Measurements from ENCODE around the gene ANGEL2.
"Not testable (repeated sequence)": the region's sequence is repeated elsewhere in the genome, so short reads cannot be mapped to it uniquely, and the experiment has no call there.

Gene ANGEL2

DNA sequence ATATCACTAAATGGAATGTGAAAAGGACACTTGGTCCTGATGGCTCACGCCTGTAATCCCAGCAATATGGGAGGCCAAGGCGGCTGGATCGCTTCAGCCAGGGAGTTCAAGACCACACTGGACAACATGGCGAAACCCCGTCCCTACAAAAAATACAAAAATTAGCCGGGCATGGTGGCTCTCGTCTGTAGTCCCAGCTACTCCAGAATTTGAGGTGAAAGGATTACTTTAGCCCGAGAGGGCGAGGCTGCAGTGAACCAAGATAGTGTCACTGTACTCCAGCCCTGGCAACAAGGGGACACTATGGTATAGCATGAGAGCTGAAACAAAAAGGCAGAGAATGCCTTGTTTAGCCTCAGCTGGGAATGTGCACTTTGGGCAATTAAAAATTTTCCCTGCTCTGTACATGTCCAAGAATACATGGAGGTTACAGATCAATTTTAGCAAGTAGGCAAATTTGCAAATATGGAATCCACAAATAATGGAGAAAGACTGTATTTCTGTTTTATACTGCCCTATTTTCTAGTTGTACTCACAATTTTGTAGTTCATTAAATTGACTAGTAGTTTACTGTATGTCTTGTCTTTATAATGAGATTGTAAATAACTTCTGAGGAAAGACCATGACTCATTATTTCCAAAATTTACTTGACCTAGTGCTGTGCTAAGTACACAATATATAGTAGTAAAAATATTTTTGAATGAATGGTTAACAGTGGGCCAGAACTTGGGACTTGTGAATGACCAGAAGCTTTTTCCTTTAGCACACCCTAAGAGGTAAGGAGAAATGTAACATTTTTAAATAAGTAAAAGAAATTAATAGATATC is 2.0 kb upstream of the ANGEL2 start:
- DNase-seq (ENCODE audit: low spot score) = no peak

DNA sequence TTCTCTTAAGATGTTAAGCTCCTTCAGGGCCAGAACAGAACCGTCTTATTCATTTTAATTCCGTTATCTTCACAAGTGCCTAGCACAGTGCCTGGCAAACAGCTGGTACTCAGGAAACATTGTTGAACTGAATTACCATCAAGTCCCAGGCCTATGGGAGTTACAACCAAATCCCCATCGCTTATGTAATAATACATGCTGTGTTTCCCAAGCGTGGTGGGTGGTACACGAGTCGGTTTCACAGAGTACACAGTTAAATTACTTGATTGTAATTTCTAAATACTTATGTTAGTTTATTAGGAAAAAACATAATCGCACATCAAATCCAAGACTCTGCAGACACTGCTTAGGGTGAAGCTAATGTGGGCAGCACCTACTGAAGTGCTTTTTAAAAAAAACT is 1.0 kb downstream of the ANGEL2 start:
- peak; percentile 15 for DNase-seq (ENCODE audit: low spot score)

DNA sequence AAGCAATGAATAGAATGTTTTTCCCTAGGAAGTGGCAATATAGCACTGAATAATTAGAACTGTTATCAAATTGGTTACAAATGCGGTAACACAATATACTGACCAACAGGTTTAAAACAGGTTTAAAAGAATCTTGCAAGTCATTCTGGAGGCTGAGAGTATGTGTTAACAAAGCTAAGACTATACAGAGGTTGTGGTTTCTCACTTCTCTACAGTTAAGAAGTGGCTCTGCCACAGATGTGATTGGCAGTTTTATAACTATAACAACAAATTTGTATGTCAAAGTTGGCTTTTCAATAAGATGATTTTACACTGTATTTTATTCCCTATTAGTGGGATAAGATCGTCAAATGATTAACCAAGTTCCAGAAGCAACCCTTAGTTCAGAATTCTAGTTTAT is 7.1 kb downstream of the ANGEL2 start:
- no peak for DNase-seq (ENCODE audit: low spot score)

DNA sequence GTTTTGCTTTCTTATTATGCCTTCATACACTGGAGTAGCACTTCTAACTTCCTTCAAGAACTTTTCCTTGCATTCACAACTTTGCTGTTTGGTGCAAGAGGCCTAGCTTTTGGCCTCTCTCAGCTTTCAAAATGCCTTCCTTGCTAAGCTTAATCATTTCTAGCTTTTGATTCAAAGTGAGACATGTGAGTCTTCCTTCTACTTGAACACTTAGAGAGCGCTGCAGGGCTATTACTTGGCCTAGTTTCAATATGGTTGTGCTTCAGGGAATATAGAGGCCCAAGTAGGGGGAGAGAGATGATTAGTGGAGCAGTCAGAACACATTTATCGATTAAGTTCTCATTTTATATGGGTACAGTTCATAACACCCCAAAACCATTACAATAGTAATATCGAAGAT is 12.4 kb downstream of the ANGEL2 start:
- no peak for DNase-seq (ENCODE audit: low spot score)

DNA sequence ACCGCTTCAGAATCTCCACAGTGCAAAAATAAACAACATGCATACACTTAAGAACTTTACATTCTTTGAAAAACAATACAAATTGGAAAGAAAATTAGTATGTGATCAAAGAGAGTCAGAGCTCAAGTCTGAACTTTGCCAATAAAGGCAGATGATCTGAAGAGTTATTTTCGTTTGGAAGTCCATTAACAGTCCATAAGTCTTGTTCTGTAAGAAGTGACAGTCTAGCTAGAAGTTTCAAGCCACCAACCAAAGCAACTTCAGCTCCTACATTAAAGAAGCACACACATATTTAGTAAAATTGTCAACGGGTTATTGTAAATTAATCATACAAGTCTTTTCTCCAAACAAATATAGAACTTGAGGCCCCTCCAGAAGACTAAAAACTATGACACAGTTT is 20.7 kb downstream of the ANGEL2 start:
- no peak for DNase-seq (ENCODE audit: low spot score)

DNA sequence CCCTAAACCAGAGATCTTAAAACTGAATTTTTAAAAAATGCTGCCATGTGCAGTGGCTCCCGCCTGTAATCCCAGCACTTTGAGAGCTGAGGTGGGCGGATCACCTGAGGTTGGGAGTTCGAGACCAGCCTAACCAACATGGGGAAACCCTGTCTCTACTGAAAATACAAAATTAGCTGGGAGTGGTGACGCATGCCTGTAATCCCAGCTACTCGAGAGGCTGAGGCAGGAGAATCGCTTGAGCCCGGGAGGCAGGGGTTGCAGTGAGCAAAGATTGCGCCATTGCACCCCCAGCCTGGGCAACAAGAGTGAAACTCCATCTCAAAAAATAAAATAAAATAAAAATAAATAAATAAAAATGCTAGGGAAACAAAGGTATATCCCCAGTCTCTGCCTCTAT is 21.7 kb downstream of the ANGEL2 start:
- DNase-seq (ENCODE audit: low spot score) = not testable (repeated sequence)

DNA sequence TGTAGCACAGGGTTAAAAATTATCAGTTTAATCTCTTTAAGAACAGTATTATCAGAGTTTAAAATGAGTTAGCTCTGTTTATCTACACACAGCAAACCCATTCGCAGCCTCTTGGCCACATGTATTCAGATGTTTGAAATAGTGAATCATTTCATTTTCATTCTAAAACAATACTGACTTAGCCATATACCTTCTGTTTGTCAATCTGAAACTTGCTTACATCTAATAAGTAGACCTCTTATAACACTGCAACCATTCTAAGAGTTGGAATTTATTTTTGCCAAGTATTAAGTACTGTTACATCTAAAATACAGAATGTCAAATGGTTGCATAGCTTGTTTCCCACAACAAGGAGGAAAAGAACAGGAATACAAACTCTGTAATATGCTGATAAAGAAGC is 25.4 kb downstream of the ANGEL2 start:
- no peak for DNase-seq (ENCODE audit: low spot score)

DNA sequence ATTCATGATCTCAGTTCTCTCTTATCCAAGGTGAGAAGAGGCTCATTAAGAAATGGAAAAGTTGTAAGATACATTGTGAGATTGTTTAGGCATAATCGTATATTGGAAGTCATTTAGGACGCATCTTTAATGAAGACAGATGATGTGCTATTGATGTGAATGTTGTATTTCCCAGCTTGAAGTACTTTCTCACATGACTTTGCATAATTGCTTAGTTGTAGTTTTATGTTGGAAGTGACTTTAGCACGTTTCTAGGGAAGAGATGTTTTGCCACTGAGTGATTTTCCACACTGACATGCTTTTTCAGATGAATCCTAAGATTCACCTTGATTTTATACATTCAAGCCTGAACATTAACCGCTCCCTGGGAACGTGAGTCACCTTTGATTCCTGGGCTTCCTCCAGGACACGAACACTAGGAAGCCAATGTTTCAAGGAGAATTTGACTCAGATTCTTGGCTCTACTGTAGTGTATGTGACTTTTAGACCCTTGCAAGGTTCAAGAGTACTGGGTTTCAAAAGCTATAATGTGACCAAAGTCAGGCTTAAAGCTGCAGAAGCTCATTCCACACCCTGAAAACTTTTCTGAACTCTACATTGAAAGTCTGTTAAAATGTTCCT is 27.9 kb downstream of the ANGEL2 start:
- no peak for DNase-seq (ENCODE audit: low spot score)

DNA sequence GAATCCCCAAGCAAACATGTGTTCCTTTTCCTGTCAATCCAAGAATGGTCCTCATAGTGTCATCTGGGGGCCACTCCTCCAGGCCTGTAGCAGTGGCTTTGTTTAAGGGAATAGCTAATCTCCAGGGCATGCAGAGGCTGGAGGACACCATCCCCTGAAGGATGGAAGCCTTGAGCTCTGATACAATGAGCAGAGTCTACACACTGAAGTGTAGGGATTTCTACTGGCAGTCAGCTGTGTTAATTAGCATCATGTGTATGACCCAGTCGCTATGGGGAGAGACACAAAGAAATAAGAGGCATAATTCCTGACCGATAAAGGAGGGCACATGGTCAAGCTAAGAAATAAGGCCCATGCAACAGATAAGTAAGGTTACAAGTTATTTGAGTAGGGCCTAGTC is 29.1 kb downstream of the ANGEL2 start:
- no peak for DNase-seq (ENCODE audit: low spot score)

DNA sequence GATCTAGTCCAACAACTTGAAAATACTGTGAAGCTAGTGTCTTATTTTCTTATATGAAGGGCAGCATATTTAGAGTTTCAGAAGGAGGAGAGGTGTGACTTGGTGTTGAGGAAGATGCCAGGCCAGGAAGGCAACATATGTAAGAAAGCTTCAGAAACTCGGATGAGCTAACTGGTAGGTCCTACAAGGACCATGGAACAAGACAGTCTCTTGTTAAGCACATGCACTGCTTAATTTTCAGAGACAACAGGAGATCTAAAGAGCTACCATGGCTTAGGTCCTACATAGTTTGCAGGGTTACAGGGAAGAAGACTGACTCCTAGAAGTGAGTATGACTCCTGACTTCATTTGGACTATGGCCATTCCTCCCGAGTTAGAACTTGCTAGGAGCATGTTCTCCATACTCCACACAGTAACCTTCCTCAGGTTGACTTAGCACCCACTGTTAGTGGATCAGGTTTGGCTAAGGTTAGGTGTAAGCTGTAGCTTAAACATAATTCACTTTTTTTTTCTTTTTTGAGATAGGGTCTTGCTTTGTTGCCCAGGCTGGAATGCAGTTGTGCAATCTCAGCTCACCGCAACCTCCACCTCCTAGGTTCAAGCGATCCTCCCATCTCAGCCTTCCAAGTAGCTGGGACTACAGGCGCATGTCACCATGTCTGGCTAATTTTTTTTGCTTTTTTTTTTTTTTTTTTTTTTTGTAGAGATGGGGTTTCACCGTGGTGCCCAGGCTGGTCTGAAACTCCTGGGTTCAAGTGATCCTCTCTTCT is 31.0 kb downstream of the ANGEL2 start:
- DNase-seq (ENCODE audit: low spot score) = no peak

DNA sequence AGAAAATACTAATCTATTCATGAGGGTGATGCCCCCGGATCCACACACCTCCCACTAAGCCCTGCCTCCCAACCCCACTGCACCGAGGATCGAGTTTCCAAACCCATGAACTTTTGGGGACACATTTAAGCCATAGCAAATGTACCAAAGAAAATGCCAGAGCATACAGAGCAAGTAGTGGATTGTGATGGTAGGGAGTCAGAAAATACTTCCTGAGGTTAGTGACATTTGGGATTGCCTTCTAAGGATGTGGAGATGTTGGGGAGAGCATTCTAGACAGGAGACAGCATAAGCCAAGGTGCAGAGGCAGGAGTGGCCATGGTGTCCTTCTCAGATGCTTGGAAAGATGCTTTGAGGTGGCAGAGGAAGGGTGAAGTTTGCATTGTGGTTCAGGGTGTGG is 32.2 kb downstream of the ANGEL2 start:
- DNase-seq (ENCODE audit: low spot score) = no peak

DNA sequence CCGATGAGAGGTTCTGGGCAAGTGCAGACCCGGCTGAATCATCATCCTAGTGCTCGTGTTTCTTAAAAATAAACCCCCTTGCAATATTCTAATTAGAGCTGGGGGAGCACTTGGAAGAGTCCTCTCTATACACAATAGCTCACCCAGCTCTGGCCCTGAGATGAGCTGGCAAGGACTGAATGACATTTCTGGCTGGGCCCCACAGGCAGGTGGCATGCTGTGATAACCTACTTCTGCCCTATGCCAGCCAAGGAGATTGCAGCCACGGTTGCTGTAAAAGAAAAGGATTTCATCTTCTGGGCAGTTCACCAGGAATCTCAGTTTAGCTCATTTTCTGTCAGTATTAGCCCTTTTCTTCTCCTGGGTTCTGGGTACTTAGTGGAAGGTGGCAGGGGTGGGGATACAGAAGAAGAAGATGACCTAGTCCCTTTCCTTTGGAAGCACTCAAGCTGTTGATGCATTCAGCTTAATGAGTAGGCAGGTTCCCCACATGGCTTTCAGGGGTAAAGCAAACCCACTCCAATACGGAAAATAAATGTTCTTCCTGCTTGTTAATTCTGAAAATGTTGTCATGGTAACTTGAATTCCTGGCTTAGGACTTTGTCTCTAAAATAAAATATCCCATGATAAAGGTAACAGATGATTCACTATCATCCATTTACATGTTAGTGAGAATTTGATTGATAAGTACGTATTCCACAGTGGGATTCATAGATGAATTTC is 33.1 kb downstream of the ANGEL2 start:
- DNase-seq (ENCODE audit: low spot score) = peak; percentile 88

DNA sequence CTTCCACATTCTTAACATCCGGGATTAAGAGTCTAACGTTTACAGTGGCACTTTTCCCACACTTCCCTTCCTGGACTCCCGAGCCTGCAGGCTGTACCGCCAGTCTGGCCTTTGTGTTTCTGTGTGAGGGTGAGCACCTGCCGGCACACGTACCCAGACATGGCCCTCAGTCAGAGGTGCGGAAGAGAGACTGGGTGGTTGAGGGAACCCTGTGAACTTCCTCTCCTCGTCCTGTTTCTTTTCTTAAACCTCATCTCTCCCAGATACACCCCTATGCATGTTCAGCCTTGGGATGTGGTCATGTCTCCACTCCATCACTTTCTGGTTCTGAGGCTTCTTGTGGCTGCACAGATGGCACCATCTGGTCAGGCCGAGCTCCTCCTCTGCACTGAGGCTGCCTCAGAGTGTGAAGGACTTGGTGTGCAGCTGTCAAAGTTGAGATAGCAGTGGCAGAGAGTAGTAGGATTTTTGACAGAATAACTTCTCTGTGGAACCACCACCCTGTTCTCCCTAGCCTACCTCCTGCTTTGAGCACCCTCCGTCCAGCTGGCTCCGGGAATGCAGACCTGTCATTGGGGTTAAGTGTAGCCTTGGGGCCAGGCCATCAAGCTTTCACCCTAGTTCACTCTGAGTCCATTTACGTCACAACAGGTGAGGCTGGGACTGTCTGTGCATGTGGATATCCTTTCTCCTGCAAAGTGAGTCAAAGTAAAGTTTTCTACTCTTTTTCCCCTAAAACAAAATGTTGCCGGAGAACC is 33.9 kb downstream of the ANGEL2 start:
- peak; percentile 9 for DNase-seq (ENCODE audit: low spot score)

DNA sequence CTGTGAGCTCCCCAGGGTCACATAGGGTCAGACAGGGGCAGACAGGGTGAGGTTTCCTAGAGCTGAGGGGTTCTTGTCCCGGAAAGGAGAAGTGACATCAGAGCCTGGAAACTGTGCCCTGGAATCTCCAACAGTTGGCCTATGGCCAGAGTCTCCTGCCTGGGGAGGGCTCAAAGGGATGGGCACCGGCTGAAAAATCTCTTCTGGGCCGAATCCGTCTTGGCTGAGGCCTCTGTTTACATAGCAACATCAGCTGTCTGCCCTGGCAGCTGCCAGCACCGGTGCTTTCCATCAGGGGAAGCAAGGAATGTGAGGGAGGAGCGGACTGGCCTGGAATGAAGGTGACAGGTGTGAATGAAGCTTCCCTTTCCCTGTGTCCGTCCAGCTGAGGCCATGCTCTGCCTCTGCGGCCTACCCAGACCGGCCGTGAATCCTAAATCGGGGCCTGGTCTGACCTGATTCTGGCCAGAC is 34.6 kb downstream of the ANGEL2 start:
- DNase-seq (ENCODE audit: low spot score) = peak; percentile 76

DNA sequence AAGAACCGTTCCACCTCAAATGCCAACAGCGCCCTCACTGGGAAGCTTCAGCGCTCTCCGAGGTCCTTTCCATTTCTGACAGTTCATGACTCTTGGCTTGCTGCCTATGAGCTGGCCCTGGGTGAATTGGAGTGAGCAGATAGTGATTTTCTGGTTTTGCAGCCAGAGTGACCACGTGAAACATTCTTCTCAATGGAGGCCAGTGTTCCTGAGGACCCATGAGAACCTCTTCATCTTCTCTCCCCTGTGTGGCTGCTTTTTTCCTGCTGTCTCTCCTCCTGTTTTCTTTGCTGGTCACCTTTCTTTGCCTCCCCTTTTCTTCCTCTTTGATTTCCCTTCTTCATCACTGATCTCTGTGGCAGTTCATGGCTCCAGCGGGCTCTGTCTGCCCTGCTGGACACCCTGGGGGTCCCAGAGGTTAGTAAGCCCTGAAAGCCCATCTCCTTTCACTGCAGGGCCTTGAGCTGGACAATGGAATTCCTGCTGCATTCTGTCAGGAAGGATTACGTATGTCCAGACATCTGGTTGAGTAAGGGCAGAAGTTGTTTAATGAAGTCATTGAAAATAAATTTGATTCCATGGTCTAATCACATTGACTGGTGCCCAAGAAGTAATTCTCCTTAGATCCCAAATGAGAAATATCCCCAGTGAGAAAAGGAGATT is 35.4 kb downstream of the ANGEL2 start:
- DNase-seq (ENCODE audit: low spot score) = no peak

DNA sequence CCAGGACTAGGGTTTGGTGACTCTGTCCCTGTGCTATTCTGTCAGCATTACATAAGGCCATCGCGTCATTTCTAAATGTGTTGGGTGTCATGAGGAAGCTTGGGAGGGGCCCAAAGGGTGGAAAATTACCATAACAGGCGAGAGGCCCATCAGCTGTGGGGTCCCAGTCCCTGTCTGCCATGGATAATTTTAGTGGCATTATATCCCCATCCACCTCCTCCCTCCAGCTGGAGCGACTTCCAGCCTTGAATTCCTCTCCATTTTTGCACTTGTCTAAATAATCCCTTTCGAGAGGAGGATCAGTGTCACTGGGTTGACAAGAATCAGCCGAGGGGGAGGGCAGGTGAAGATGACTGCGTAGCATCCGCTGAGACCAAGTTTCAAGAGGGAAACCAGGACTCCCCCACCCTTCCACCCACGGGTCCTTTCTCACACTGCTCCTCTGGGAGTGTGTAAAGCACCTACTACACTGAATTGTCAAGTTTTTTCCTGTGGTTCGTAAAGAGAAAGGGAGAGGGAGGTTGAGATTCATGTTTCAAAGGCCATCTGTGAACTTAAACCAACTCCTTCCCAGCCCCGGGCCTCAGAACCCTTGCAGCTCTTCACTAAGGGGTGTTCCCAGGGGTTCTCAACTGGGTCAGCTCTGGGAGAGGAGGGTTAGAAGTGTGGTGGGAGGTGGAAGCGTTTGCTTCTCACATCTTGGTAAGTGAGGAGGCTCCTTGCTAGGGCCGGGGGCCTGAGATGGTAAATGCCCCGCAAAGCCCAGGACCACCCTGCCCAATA is 36.1 kb downstream of the ANGEL2 start:
- no peak for DNase-seq (ENCODE audit: low spot score)

DNA sequence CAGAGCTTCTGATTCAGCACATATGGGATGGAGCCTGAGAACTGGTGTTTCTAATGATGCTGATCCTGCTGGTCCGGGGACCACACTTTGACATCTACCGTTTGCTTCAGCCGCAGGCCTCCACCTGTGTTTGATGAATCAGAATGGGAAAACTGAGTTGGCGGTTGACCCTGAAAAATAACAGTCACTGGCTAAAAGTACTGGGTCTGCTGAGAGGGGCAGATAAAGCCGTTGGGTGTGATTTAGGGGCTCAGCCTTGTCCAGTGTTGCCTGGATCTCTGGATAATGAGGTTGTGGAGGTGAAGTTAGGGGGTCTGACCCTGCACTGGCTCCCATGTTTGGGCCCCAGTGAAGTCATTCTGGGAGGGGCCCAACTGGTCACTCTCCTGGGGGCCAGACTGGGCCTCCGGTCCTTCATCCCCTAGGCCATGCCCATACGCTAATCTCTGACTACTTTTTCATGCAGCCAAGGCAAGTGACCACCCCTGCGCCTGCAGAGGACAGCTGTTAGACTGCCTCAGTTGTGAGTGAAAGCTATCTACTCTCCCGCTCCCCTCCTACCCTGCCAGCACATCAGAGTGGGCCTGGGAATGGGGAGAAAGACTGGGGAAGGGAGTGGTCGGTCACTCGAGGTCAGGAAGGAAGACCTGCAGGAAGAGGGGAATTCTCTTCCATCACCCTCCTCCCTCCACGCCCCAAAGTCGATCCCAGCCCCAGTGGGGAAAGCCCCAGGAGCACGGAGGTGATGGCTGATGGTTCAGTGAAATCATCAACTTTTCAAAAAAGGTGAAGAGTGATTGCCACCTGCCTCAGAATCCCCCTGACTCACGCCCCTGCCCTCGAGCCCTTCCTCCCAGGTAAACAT is 37.7 kb downstream of the ANGEL2 start:
- no peak for DNase-seq (ENCODE audit: low spot score)

DNA sequence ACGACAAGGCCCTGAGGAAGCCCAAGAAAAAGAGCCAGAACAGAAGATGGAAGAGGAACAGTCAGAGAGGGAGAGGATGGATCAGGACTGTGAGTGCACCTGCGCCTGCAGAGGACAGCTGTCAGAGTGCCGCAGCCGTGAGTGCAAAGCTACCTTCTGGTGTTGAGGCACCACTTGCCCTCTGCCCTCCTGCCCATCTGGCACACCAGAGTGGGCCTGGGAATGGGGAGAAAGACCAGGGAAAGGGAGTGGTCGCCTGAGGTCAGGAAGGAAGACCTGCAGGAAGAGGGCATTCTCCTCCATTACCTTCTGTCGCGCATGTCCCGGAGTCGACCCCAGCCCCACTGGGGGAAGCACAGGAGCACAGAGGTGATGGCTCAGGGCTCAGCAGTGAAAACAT is 39.1 kb downstream of the ANGEL2 start:
- no peak for DNase-seq (ENCODE audit: low spot score)

Data from cerebellar cortex (tissue), 1 donor.